Measurements from ENCODE around the gene CAPN14.

DNA sequence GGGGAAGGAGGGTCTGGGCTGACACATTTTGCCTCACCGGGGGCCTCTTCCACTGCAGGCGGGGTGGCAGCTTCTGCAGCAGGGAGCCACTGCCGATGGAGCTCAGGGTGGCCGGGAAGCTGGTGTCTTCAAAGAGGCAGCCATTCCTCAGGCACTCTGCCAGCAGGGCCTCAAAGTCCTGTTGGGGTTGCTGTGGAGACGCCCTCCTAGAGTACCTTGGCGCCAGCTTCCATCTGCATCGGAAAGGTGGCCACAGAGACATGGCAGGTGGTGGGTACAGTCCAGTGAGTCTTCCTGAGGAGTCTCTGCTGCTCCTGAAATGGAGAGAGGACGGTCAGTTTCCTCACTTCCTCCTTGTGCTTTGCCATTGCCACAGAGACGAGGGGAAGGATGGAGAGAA, 12.1 kb downstream of the CAPN14 start:
- TF ChIP-seq POLR2A (IDR thresholded peaks at IDR 0.05) (no peak), CTCF (IDR thresholded peaks at IDR 0.05 in 4 of 5, conservative IDR thresholded peaks at IDR 0.05 in 1 of 5) (no peak)

Data from gastrocnemius medialis (tissue), 4 donors.